GM12878 (cell line): ENCODE data around the gene SP6.

Experiments used
- EP300 ChIP-seq, 2 experiments: fragments of 150-350 bp in 1 of 2; IDR thresholded peaks; 2 replicates each; pipeline ENCODE4 v1.6.1; 2011 to 2012; ENCODE audit warnings: low read depth in 2 of 2, low read length in 2 of 2, borderline replicate concordance in 1 of 2, improper control_type of control experiment in 1 of 2, inconsistent platforms in 1 of 2; ENCODE audit not compliant: control insufficient read depth in 1 of 2
- GATAD2B ChIP-seq: fragments of 450-650 bp; conservative IDR thresholded peaks from 2 replicates; pipeline ENCODE4 v1.6.1; 2017; ENCODE audit warnings: low read depth, mild to moderate bottlenecking, moderate library complexity
- KDM1A ChIP-seq: fragments of 200-600 bp; sonication (generic); IDR thresholded peaks from 2 replicates; pipeline ENCODE4 v1.6.1; 2016; ENCODE audit warnings: borderline replicate concordance
- PKNOX1 ChIP-seq: fragments of 450-650 bp; IDR thresholded peaks from 2 replicates; pipeline ENCODE4 v1.6.1; 2016; ENCODE audit warnings: mild to moderate bottlenecking
- POLR2AphosphoS5 ChIP-seq: IDR thresholded peaks from 2 replicates; pipeline ENCODE4 v1.6.1; 2011; ENCODE audit warnings: mild to moderate bottlenecking, low read length, inconsistent platforms
- SPI1 ChIP-seq: IDR thresholded peaks from 2 replicates; pipeline ENCODE4 v1.6.1; 2011; ENCODE audit warnings: low read depth, mild to moderate bottlenecking, low read length, moderate library complexity, borderline replicate concordance; ENCODE audit not compliant: insufficient read depth
- TAF1 ChIP-seq: IDR thresholded peaks from 2 replicates; pipeline ENCODE4 v1.6.1; 2011; ENCODE audit warnings: mild to moderate bottlenecking, low read depth, low read length, borderline replicate concordance
- TF ChIP-seq, protein P1 (sequence below): IDR thresholded peaks from 2 replicates; pipeline ENCODE4 v1.6.1; 2012; ENCODE audit warnings: low read depth, low read length, improper control_type of control experiment
- TF ChIP-seq, protein P2 (sequence below), 3 experiments: IDR thresholded peaks in 2 of 3; conservative IDR thresholded peaks in 1 of 3; 2 replicates each; pipeline ENCODE4 v1.5.1; 2011; ENCODE audit warnings: low read depth in 3 of 3, low read length in 3 of 3, mild to moderate bottlenecking in 3 of 3, control low read depth in 2 of 3, moderate library complexity in 2 of 3, inconsistent platforms in 1 of 3, mixed read lengths in 1 of 3; ENCODE audit not compliant: control insufficient read depth in 2 of 3, insufficient read depth in 1 of 3; ENCODE audit errors: extremely low read depth in 1 of 3

DNA sequence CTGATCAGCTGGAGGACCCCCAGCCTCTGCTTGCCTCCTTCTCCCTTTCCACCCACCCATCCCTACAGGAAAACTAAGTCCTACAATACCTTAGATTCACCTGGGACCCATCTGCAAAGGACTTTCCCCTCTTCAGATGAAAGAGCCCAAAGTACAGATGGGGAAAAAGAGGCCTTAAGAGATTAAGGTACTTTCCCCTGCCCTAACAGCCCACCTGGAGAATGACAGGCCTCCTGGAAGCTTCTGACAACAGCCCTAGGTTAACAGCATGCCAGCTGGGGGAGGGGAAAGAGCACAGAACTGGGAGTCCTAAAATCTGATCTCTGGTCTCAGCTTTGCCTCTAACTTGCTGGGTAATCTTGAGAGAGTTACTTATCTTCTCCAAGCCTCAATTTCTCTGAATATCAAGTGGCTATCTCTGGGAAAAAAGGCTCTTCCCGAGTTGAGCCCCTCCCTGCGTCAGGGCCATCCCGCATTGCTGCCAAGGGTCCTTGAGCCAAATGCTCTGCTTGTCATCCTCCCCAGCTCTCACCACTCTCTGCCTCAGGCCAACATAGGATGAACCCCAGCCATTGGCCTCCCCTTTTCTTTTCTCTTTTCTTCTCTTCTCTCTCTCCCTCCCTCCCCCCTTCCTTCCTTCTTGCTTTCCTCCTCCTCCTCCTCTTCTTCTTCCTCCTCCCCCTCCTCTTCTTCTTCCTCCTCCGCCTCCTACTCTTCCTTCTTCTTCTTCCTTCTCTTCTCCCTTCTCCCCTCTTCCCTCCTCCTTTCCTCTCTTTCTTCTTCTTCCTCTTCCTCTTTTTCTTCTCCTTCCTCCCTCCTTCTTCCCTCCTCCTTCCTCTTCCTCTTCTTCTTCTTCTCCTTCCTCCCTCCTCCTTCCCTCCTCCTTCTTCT, 22.5 kb upstream of the SP6 start:
- TF ChIP-seq POLR2AphosphoS5 = no peak
- no peak for TF ChIP-seq GATAD2B
- TF ChIP-seq TAF1 = no peak
- TF ChIP-seq PKNOX1 = no peak
- TF ChIP-seq, protein P1, sequence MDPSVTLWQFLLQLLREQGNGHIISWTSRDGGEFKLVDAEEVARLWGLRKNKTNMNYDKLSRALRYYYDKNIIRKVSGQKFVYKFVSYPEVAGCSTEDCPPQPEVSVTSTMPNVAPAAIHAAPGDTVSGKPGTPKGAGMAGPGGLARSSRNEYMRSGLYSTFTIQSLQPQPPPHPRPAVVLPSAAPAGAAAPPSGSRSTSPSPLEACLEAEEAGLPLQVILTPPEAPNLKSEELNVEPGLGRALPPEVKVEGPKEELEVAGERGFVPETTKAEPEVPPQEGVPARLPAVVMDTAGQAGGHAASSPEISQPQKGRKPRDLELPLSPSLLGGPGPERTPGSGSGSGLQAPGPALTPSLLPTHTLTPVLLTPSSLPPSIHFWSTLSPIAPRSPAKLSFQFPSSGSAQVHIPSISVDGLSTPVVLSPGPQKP = no peak
- TF ChIP-seq, protein P2, sequence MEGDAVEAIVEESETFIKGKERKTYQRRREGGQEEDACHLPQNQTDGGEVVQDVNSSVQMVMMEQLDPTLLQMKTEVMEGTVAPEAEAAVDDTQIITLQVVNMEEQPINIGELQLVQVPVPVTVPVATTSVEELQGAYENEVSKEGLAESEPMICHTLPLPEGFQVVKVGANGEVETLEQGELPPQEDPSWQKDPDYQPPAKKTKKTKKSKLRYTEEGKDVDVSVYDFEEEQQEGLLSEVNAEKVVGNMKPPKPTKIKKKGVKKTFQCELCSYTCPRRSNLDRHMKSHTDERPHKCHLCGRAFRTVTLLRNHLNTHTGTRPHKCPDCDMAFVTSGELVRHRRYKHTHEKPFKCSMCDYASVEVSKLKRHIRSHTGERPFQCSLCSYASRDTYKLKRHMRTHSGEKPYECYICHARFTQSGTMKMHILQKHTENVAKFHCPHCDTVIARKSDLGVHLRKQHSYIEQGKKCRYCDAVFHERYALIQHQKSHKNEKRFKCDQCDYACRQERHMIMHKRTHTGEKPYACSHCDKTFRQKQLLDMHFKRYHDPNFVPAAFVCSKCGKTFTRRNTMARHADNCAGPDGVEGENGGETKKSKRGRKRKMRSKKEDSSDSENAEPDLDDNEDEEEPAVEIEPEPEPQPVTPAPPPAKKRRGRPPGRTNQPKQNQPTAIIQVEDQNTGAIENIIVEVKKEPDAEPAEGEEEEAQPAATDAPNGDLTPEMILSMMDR (IDR thresholded peaks at IDR 0.05 in 2 of 3, conservative IDR thresholded peaks at IDR 0.05 in 1 of 3; ENCODE audit: control insufficient read depth in 2 of 3, extremely low read depth in 1 of 3, insufficient read depth in 1 of 3, low read depth in 3 of 3, low read length in 3 of 3) = no peak
- TF ChIP-seq KDM1A = no peak
- no peak for TF ChIP-seq SPI1
- TF ChIP-seq EP300 (IDR thresholded peaks at IDR 0.05; ENCODE audit: borderline replicate concordance in 1 of 2, control insufficient read depth in 1 of 2, low read depth in 2 of 2, low read length in 2 of 2) = no peak
